GM12878 (cell line): Measurements from ENCODE around the gene EMP3. TPM values are rescaled to one million over a fixed set of nuclear protein-coding genes. Genes with fewer than 3 reads are reported as not detected.

Experiments
- CEBPB ChIP-seq, 2 experiments: fragments of 150-350 bp in 1 of 2; IDR thresholded peaks; 2 replicates each; pipeline ENCODE4 v1.6.1; 2012 to 2014; ENCODE audit warnings: low read depth in 2 of 2, low read length in 2 of 2, borderline replicate concordance in 1 of 2, inconsistent platforms in 1 of 2
- EED ChIP-seq: sonication (generic); IDR thresholded peaks from 2 replicates; pipeline ENCODE4 v1.6.1; 2016; ENCODE audit warnings: antibody characterized with exemption, low read depth
- EP300 ChIP-seq, 2 experiments: fragments of 150-350 bp in 1 of 2; IDR thresholded peaks; 2 replicates each; pipeline ENCODE4 v1.6.1; 2011 to 2012; ENCODE audit warnings: low read depth in 2 of 2, low read length in 2 of 2, borderline replicate concordance in 1 of 2, improper control_type of control experiment in 1 of 2, inconsistent platforms in 1 of 2; ENCODE audit not compliant: control insufficient read depth in 1 of 2
- HDAC2 ChIP-seq: fragments of 200-600 bp; sonication (generic); IDR thresholded peaks from 2 replicates; pipeline ENCODE4 v1.6.1; 2017
- LARP7 ChIP-seq: fragments of 450-650 bp; IDR thresholded peaks from 2 replicates; pipeline ENCODE4 v1.6.1; 2017; ENCODE audit warnings: mild to moderate bottlenecking
- MEF2B ChIP-seq: fragments of 450-650 bp; IDR thresholded peaks from 2 replicates; pipeline ENCODE4 v1.6.1; 2018; ENCODE audit warnings: mild to moderate bottlenecking, moderate library complexity; ENCODE audit not compliant: partially characterized antibody, poor library complexity, severe bottlenecking
- NFYA ChIP-seq: IDR thresholded peaks from 2 replicates; pipeline ENCODE4 v1.6.1; 2011; ENCODE audit warnings: low read depth, mild to moderate bottlenecking, low read length, improper control_type of control experiment, borderline replicate concordance
- NR2C2 ChIP-seq: IDR thresholded peaks from 2 replicates; pipeline ENCODE4 v1.6.1; 2011; ENCODE audit warnings: borderline replicate concordance, low read depth; ENCODE audit not compliant: control insufficient read depth, insufficient read length
- NRF1 ChIP-seq: conservative IDR thresholded peaks from 2 replicates; pipeline ENCODE4 v1.6.1; 2011; ENCODE audit warnings: mild to moderate bottlenecking, low read depth, low read length, improper control_type of control experiment
- PAX5 ChIP-seq: IDR thresholded peaks from 2 replicates; pipeline ENCODE4 v1.6.1; 2011; ENCODE audit warnings: low read depth, low read length, borderline replicate concordance
- SMC3 ChIP-seq: IDR thresholded peaks from 2 replicates; pipeline ENCODE4 v1.6.1; 2011; ENCODE audit warnings: low read length, improper control_type of control experiment, borderline replicate concordance
- STAT1 ChIP-seq: fragments of 450-650 bp; conservative IDR thresholded peaks from 2 replicates; pipeline ENCODE4 v1.6.1; 2014; ENCODE audit warnings: antibody characterized with exemption, mild to moderate bottlenecking
- ZBED1 ChIP-seq: IDR thresholded peaks from 2 replicates; pipeline ENCODE4 v1.6.1; 2016; ENCODE audit warnings: borderline replicate concordance
- polyA plus RNA-seq, 11 experiments: library from polyadenylated mRNA; depleted of rRNA in 4 of 11; unstranded in 6 of 11; stranded (reverse) in 5 of 11; fragments of >200 nt; fragmentation: Nextera tagmentation in 4 of 11; fragmentation: Illumina TruSeq in 1 of 11; extraction: Ambion mirVana in 4 of 11; extraction: Trizol in 1 of 11; gene quantifications; 1 replicate in 1 of 11; 2 replicates in 10 of 11; pipeline versions ENCODE4 v1.2.1 to v1.2.3, GENCODE V29; 2011 to 2016; ENCODE audit warnings: inconsistent platforms in 2 of 11, missing spikeins in 2 of 11, low read depth in 1 of 11
- total RNA-seq, 4 experiments: library from RNA; depleted of rRNA in 3 of 4; stranded (reverse); fragments of >200 nt in 3 of 4; fragmentation: Illumina TruSeq in 1 of 4; extraction: Trizol in 1 of 4; gene quantifications; 2 replicates each; pipeline versions ENCODE4 v1.2.1 to v1.2.3, GENCODE V29; 2013 to 2021
- TF ChIP-seq, protein P1 (sequence below): IDR thresholded peaks from 2 replicates; pipeline ENCODE4 v1.6.1; 2012; ENCODE audit warnings: mild to moderate bottlenecking, low read depth, low read length
- TF ChIP-seq, protein P2 (sequence below): fragments of 450-650 bp; IDR thresholded peaks from 2 replicates; pipeline ENCODE4 v1.6.1; 2017; ENCODE audit warnings: mild to moderate bottlenecking, low read depth, inconsistent platforms; ENCODE audit not compliant: poor library complexity, severe bottlenecking
- TF ChIP-seq, protein P3 (sequence below): fragments of 450-650 bp; IDR thresholded peaks from 2 replicates; pipeline ENCODE4 v1.6.1; 2014; ENCODE audit warnings: mild to moderate bottlenecking
- TF ChIP-seq, protein P4 (sequence below): fragments of 450-650 bp; conservative IDR thresholded peaks from 2 replicates; pipeline ENCODE4 v1.6.1; 2017; ENCODE audit warnings: mild to moderate bottlenecking, moderate library complexity
- TF ChIP-seq, protein P5 (sequence below): IDR thresholded peaks from 2 replicates; pipeline ENCODE4 v1.6.1; 2012; ENCODE audit warnings: low read depth, low read length, improper control_type of control experiment

The EMP3 gene
- total and polyA plus RNA-seq, 10 of the 15 experiments (the other 5 are each of a cell fraction or from before 2014, with no cell fraction given) = 53.2 to 224 (median 134) TPM

DNA sequence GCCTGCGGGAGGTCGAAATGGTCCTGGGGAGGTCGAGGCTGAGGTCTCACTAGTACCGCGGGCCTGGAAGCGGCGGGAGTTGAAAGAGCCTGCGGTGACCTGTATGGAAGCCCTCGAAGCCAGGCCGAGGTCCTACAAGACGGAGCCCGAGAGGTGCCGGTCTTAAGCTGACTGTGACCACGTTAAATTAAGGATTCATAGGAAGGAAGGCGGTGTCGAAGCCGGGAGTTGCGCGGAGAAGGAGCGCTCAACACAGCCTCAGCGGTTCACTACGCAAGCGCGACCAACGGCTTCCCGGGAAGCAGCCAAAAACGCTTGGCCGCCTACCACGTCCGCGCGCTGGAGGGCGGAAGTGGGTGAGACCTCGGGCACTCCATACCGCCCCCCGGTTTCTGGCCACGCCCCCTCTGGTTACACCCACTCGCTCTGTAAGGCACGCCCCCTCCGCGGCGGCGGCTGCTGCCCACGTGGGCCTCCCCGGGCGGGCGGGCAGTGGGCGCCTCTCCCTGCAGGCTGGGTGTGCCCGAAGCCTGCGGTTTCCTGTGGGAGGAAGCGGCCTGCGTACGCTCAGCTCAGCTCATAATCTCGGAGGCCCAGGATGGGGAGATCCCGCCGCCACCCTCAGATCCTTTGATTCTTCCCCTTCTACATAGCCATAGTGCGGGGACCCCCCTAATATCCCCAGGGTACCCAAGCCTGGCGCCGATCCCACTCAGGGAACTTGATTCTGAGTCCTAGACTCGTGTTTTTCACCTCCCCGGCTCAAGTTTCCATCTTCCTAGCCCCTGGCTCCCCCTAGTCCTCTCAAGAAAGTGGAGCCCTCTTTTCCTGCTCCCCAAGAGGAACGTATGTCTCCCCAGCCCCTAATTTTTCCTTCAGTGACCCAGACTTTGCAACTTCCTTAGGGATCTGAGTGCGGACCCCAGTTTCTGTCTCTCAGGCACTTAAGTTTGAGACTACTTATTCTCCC is 3.4 kb upstream of the EMP3 start (continued):
- TF ChIP-seq, protein P1, sequence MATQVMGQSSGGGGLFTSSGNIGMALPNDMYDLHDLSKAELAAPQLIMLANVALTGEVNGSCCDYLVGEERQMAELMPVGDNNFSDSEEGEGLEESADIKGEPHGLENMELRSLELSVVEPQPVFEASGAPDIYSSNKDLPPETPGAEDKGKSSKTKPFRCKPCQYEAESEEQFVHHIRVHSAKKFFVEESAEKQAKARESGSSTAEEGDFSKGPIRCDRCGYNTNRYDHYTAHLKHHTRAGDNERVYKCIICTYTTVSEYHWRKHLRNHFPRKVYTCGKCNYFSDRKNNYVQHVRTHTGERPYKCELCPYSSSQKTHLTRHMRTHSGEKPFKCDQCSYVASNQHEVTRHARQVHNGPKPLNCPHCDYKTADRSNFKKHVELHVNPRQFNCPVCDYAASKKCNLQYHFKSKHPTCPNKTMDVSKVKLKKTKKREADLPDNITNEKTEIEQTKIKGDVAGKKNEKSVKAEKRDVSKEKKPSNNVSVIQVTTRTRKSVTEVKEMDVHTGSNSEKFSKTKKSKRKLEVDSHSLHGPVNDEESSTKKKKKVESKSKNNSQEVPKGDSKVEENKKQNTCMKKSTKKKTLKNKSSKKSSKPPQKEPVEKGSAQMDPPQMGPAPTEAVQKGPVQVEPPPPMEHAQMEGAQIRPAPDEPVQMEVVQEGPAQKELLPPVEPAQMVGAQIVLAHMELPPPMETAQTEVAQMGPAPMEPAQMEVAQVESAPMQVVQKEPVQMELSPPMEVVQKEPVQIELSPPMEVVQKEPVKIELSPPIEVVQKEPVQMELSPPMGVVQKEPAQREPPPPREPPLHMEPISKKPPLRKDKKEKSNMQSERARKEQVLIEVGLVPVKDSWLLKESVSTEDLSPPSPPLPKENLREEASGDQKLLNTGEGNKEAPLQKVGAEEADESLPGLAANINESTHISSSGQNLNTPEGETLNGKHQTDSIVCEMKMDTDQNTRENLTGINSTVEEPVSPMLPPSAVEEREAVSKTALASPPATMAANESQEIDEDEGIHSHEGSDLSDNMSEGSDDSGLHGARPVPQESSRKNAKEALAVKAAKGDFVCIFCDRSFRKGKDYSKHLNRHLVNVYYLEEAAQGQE = no peak
- TF ChIP-seq NFYA (no peak), NR2C2 (no peak), EED (peak; percentile 98), ZBED1 (peak; percentile 69; the same call in 1 of the 2 replicates), CEBPB (IDR thresholded peaks at IDR 0.05; ENCODE audit: borderline replicate concordance in 1 of 2, low read depth in 2 of 2, low read length in 2 of 2) (no peak), EP300 (IDR thresholded peaks at IDR 0.05; ENCODE audit: borderline replicate concordance in 1 of 2, control insufficient read depth in 1 of 2, low read depth in 2 of 2, low read length in 2 of 2) (peak; percentile 40 to 49; a peak in 2 of 4 replicates), STAT1 (0 out of 2 replicates have a peak, but pooled peaks have one; percentile 40), SMC3 (no peak), HDAC2 (no peak), PAX5 (peak; percentile 71), NRF1 (0 out of 2 replicates have a peak, but pooled peaks have one; percentile 33), LARP7 (peak; percentile 47), MEF2B (peak; percentile 82)
- TF ChIP-seq, protein P2, sequence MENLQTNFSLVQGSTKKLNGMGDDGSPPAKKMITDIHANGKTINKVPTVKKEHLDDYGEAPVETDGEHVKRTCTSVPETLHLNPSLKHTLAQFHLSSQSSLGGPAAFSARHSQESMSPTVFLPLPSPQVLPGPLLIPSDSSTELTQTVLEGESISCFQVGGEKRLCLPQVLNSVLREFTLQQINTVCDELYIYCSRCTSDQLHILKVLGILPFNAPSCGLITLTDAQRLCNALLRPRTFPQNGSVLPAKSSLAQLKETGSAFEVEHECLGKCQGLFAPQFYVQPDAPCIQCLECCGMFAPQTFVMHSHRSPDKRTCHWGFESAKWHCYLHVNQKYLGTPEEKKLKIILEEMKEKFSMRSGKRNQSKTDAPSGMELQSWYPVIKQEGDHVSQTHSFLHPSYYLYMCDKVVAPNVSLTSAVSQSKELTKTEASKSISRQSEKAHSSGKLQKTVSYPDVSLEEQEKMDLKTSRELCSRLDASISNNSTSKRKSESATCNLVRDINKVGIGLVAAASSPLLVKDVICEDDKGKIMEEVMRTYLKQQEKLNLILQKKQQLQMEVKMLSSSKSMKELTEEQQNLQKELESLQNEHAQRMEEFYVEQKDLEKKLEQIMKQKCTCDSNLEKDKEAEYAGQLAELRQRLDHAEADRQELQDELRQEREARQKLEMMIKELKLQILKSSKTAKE = no peak
- TF ChIP-seq, protein P3, sequence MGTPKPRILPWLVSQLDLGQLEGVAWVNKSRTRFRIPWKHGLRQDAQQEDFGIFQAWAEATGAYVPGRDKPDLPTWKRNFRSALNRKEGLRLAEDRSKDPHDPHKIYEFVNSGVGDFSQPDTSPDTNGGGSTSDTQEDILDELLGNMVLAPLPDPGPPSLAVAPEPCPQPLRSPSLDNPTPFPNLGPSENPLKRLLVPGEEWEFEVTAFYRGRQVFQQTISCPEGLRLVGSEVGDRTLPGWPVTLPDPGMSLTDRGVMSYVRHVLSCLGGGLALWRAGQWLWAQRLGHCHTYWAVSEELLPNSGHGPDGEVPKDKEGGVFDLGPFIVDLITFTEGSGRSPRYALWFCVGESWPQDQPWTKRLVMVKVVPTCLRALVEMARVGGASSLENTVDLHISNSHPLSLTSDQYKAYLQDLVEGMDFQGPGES = no peak
- TF ChIP-seq, protein P4, sequence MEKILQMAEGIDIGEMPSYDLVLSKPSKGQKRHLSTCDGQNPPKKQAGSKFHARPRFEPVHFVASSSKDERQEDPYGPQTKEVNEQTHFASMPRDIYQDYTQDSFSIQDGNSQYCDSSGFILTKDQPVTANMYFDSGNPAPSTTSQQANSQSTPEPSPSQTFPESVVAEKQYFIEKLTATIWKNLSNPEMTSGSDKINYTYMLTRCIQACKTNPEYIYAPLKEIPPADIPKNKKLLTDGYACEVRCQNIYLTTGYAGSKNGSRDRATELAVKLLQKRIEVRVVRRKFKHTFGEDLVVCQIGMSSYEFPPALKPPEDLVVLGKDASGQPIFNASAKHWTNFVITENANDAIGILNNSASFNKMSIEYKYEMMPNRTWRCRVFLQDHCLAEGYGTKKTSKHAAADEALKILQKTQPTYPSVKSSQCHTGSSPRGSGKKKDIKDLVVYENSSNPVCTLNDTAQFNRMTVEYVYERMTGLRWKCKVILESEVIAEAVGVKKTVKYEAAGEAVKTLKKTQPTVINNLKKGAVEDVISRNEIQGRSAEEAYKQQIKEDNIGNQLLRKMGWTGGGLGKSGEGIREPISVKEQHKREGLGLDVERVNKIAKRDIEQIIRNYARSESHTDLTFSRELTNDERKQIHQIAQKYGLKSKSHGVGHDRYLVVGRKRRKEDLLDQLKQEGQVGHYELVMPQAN = peak; percentile 44
- TF ChIP-seq, protein P5, sequence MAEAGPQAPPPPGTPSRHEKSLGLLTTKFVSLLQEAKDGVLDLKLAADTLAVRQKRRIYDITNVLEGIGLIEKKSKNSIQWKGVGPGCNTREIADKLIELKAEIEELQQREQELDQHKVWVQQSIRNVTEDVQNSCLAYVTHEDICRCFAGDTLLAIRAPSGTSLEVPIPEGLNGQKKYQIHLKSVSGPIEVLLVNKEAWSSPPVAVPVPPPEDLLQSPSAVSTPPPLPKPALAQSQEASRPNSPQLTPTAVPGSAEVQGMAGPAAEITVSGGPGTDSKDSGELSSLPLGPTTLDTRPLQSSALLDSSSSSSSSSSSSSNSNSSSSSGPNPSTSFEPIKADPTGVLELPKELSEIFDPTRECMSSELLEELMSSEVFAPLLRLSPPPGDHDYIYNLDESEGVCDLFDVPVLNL = no peak
